Stimulated activated CD4-positive, alpha-beta T cell treated with anti-CD3 and anti-CD28 coated beads, TNF-alpha, amount 100 ng/mL, for 1 hour (primary cell): ENCODE measurements around the gene ST7.

Source experiments
- DNase-seq, 3 donors: peaks; one replicate each; pipeline ENCODE4 v3.0.0-alpha.2; 2020; ENCODE audit warnings: low read depth in 3 of 3, low spot score in 1 of 3

Gene ST7

GRCh38 chr7:117251687-117252086, 298.4 kb downstream of the ST7 start:
- DNase-seq: no peak

GRCh38 chr7:117259615-117260014, 306.3 kb downstream of the ST7 start:
- no peak for DNase-seq

- no peak for DNase-seq
Measured at GRCh38 chr7:117262546-117262945, 309.2 kb downstream of the ST7 start.

GRCh38 chr7:117264716-117265115, 311.4 kb downstream of the ST7 start:
- DNase-seq: no peak

- DNase-seq: no peak
Measured at GRCh38 chr7:117269417-117269816, 316.1 kb downstream of the ST7 start.

- no peak for DNase-seq
Measured at GRCh38 chr7:117269886-117270285, 316.6 kb downstream of the ST7 start.

- DNase-seq: no peak
Measured at GRCh38 chr7:117270371-117270770, 317.1 kb downstream of the ST7 start.

GRCh38 chr7:117271566-117271965, 318.3 kb downstream of the ST7 start:
- no peak for DNase-seq

- no peak for DNase-seq
Measured at GRCh38 chr7:117272017-117272759, 318.9 kb downstream of the ST7 start.

- DNase-seq: no peak
Measured at GRCh38 chr7:117273325-117273724, 320.0 kb downstream of the ST7 start.

- DNase-seq: no peak
Measured at GRCh38 chr7:117273814-117274225, 320.5 kb downstream of the ST7 start.

GRCh38 chr7:117274951-117275350, 321.6 kb downstream of the ST7 start:
- no peak for DNase-seq

- no peak for DNase-seq
Measured at GRCh38 chr7:117277576-117277975, 324.3 kb downstream of the ST7 start.

- DNase-seq: no peak
Measured at GRCh38 chr7:117278040-117278439, 324.7 kb downstream of the ST7 start.

GRCh38 chr7:117279203-117279602, 325.9 kb downstream of the ST7 start:
- no peak for DNase-seq
